OCI-LY3 (cell line): ENCODE results near the gene INTS3.

ENCODE experiments used
- CTCF ChIP-seq: fragments of 200-600, 300-600 bp; sonication (generic); IDR thresholded peaks from 2 replicates; pipeline ENCODE4 v1.5.1; 2014; ENCODE audit warnings: antibody characterized with exemption, low read length, low read depth
- EZH2phosphoT487 ChIP-seq: fragments of 200-600 bp; shearing (Covaris generic); IDR thresholded peaks from 2 replicates; pipeline ENCODE4 v1.6.1; 2018; ENCODE audit warnings: antibody characterized with exemption, mixed run types, low read depth

- TF ChIP-seq CTCF (no peak), EZH2phosphoT487 (no peak)
Observed at GRCh38 chr1:153786038-153786790, 58.4 kb downstream of the INTS3 start.
